Mesenchymal stem cell (in vitro differentiated cells and primary cell): ENCODE results near the gene SAMD4B.

ENCODE experiments used
- DNase-seq: peaks from one replicate; pipeline ENCODE4 v3.0.0-alpha.2; 2013
- H2AFZ ChIP-seq: one replicate; pipeline ENCODE4 v1.6.1; 2013; ENCODE audit warnings: low read depth, mild to moderate bottlenecking, control low read depth, inconsistent platforms, low read length, moderate library complexity
- H2AK5ac ChIP-seq: 2 replicates; pipeline ENCODE4 v1.6.1; 2013; ENCODE audit warnings: low read length, moderate library complexity, mild to moderate bottlenecking, inconsistent platforms; ENCODE audit not compliant: severe bottlenecking
- H2BK120ac ChIP-seq: one replicate; pipeline ENCODE4 v1.6.1; 2013; ENCODE audit warnings: low read depth, mild to moderate bottlenecking, inconsistent platforms, low read length, moderate library complexity
- H2BK12ac ChIP-seq, 2 experiments: one replicate each; pipeline ENCODE4 v1.6.1; 2013; ENCODE audit warnings: inconsistent platforms in 2 of 2, low read length in 2 of 2, mild to moderate bottlenecking in 2 of 2, moderate library complexity in 2 of 2, control low read depth in 1 of 2
- H2BK15ac ChIP-seq: one replicate; pipeline ENCODE4 v1.6.1; 2013; ENCODE audit warnings: mild to moderate bottlenecking, low read depth, inconsistent platforms; ENCODE audit not compliant: poor library complexity, severe bottlenecking
- H2BK5ac ChIP-seq: 2 replicates; pipeline ENCODE4 v1.6.1; 2013; ENCODE audit warnings: low read depth, mild to moderate bottlenecking, low read length, control low read depth, inconsistent platforms; ENCODE audit not compliant: poor library complexity, severe bottlenecking
- H3K14ac ChIP-seq, 2 experiments: one replicate each; pipeline ENCODE4 v1.6.1; 2013; ENCODE audit warnings: inconsistent platforms in 2 of 2, low read length in 2 of 2, control low read depth in 1 of 2, mild to moderate bottlenecking in 1 of 2, moderate library complexity in 1 of 2
- H3K18ac ChIP-seq, 2 experiments: one replicate each; pipeline ENCODE4 v1.6.1; 2013; ENCODE audit warnings: inconsistent platforms in 2 of 2, low read length in 2 of 2, control low read depth in 1 of 2, low read depth in 1 of 2, mild to moderate bottlenecking in 1 of 2
- H3K23ac ChIP-seq, 2 experiments: one replicate each; pipeline ENCODE4 v1.6.1; 2013; ENCODE audit warnings: inconsistent platforms in 2 of 2, low read length in 2 of 2, mild to moderate bottlenecking in 2 of 2, moderate library complexity in 2 of 2, control low read depth in 1 of 2
- H3K27ac ChIP-seq: 2 replicates; pipeline ENCODE4 v1.5.1; 2013; ENCODE audit warnings: mild to moderate bottlenecking, moderate library complexity, low read length, control low read depth, inconsistent platforms; ENCODE audit not compliant: poor library complexity, severe bottlenecking
- H3K27me3 ChIP-seq, 2 experiments: 2 replicates each; pipeline versions ENCODE4 v1.6.1 to v1.7.0; 2013; ENCODE audit warnings: low read length in 2 of 2, mild to moderate bottlenecking in 2 of 2, moderate library complexity in 2 of 2, control low read depth in 1 of 2, inconsistent platforms in 1 of 2; ENCODE audit not compliant: control insufficient read depth in 1 of 2, insufficient read depth in 1 of 2
- H3K36me3 ChIP-seq, 2 experiments: 2 replicates each; pipeline versions ENCODE4 v1.6.1 to v1.7.0; 2013; ENCODE audit warnings: low read length in 2 of 2, control low read depth in 1 of 2, inconsistent platforms in 1 of 2, low read depth in 1 of 2, mild to moderate bottlenecking in 1 of 2; ENCODE audit not compliant: insufficient read depth in 2 of 2, control insufficient read depth in 1 of 2
- H3K4ac ChIP-seq, 2 experiments: one replicate each; pipeline ENCODE4 v1.6.1; 2013; ENCODE audit warnings: inconsistent platforms in 2 of 2, low read length in 2 of 2, mild to moderate bottlenecking in 2 of 2, moderate library complexity in 2 of 2, control low read depth in 1 of 2, low read depth in 1 of 2
- H3K4me1 ChIP-seq: 2 replicates; pipeline ENCODE4 v1.6.1; 2013; ENCODE audit warnings: low read depth, low read length, control low read depth; ENCODE audit not compliant: control insufficient read depth, insufficient read depth
- H3K4me2 ChIP-seq: 2 replicates; pipeline ENCODE4 v1.6.1; 2013; ENCODE audit warnings: low read length, mild to moderate bottlenecking, inconsistent platforms; ENCODE audit not compliant: poor library complexity, severe bottlenecking
- H3K4me3 ChIP-seq, 2 experiments: 2 replicates each; pipeline versions ENCODE4 v1.5.1 to v1.7.0; 2013; ENCODE audit warnings: low read length in 2 of 2, mild to moderate bottlenecking in 2 of 2, control low read depth in 1 of 2, low read depth in 1 of 2; ENCODE audit not compliant: insufficient read depth in 1 of 2
- H3K79me1 ChIP-seq: replicated peaks from 2 replicates; pipeline ENCODE4 v1.6.1; 2013; ENCODE audit warnings: mild to moderate bottlenecking, control low read depth, low read length, inconsistent platforms; ENCODE audit not compliant: poor library complexity, severe bottlenecking
- H3K9ac ChIP-seq: 2 replicates; pipeline ENCODE4 v1.7.0; 2013; ENCODE audit warnings: mild to moderate bottlenecking, low read length, moderate library complexity
- H3K9me3 ChIP-seq: 2 replicates; pipeline ENCODE4 v1.7.0; 2013; ENCODE audit warnings: mild to moderate bottlenecking, low read length; ENCODE audit not compliant: control insufficient read depth
- H4K8ac ChIP-seq: one replicate; pipeline ENCODE4 v1.6.1; 2013; ENCODE audit warnings: inconsistent platforms, mild to moderate bottlenecking, low read length, moderate library complexity
- H4K91ac ChIP-seq: one replicate; pipeline ENCODE4 v1.6.1; 2013; ENCODE audit warnings: mild to moderate bottlenecking, low read length, inconsistent platforms
- WGBS: methylation state at CpG from one replicate; pipeline ENCODE4 v1.1.7; 2013; ENCODE audit warnings: mixed read lengths; 5-methylcytosine and 5-hydroxymethylcytosine counted together

The SAMD4B gene

GRCh38 chr19:39407660-39408391 is 65.6 kb downstream of the SAMD4B start:
- Histone ChIP-seq H2BK5ac (no peak overlapping the region), H4K91ac (peak overlapping the region; percentile 53), H3K9me3 (no peaks in the 10 kb centered on the region), H2BK12ac (no peak overlapping the region), H2BK120ac (peak overlapping the region; percentile 71), H3K4me3 (peak overlapping the region; percentile 88 to 95), H2AFZ (no peak overlapping the region), H3K4me1 (peaks cover 39% of the 10 kb centered on the region), H3K23ac (no peak overlapping the region), H3K79me1 (no peaks in the 10 kb centered on the region), H3K27ac (peak overlapping the region; percentile 92), H3K4me2 (peak overlapping the region; percentile 60), H3K27me3 (no peaks in the 10 kb centered on the region), H3K36me3 (peaks cover 13 to 15% of the 10 kb centered on the region in 2 experiments), H2BK15ac (peak overlapping the region; percentile 12), H2AK5ac (no peak overlapping the region), H3K18ac (peak overlapping the region in 1 of 2 experiments; percentile 40), H3K9ac (peak overlapping the region; percentile 98), H3K4ac (no peak overlapping the region), H4K8ac (no peak overlapping the region), H3K14ac (peak overlapping the region in 1 of 2 experiments; percentile 45)
- DNase-seq = peak; percentile 57
- 55% methylated on average over 40 of the region's 40 CpGs for WGBS

GRCh38 chr19:39408392-39409207 is 66.4 kb downstream of the SAMD4B start:
- peak overlapping the region; percentile 12 for H2BK15ac ChIP-seq
- H3K4me2 ChIP-seq = peak overlapping the region; percentile 60

GRCh38 chr19:39409208-39410016 is 67.2 kb downstream of the SAMD4B start:
- H2BK120ac ChIP-seq = peak overlapping the region; percentile 86
- peak overlapping the region; percentile 97 for H2BK5ac ChIP-seq
- H4K8ac ChIP-seq = peak overlapping the region; percentile 96
- H2AK5ac ChIP-seq = peak overlapping the region; percentile 27
- H3K4me2 ChIP-seq = peak overlapping the region; percentile 81
- no peaks in the 10 kb centered on the region for H3K9me3 ChIP-seq
- H3K23ac ChIP-seq = no peak overlapping the region
- H2BK12ac ChIP-seq = peak overlapping the region in 1 of 2 experiments; percentile 86
- H3K36me3 ChIP-seq = peaks cover 13 to 15% of the 10 kb centered on the region in 2 experiments
- H3K4ac ChIP-seq = peak overlapping the region; percentile 76 to 93
- no peak overlapping the region for H2AFZ ChIP-seq
- H3K79me1 ChIP-seq = no peaks in the 10 kb centered on the region
- DNase-seq = peak; percentile 90
- peak overlapping the region; percentile 77 to 90 for H3K18ac ChIP-seq
- WGBS = under 1% methylated on average over 32 of the region's 52 CpGs
- no peaks in the 10 kb centered on the region for H3K27me3 ChIP-seq
- peak overlapping the region; percentile 98 for H3K9ac ChIP-seq
- no peak overlapping the region for H2BK15ac ChIP-seq
- peak overlapping the region; percentile 92 for H4K91ac ChIP-seq
- H3K14ac ChIP-seq = no peak overlapping the region
- H3K4me3 ChIP-seq = peak overlapping the region; percentile 61 to 95
- peak overlapping the region; percentile 78 for H3K27ac ChIP-seq
- H3K4me1 ChIP-seq = peaks cover 30% of the 10 kb centered on the region

More at GRCh38 chr19:39408392-39409207, 66.4 kb downstream of the SAMD4B start:
- H4K8ac ChIP-seq = no peak overlapping the region
- H3K4me1 ChIP-seq = peaks cover 33% of the 10 kb centered on the region
- peak overlapping the region; percentile 88 to 95 for H3K4me3 ChIP-seq
- no peak overlapping the region for H2AK5ac ChIP-seq
- H3K27me3 ChIP-seq = no peaks in the 10 kb centered on the region
- no peak overlapping the region for H3K4ac ChIP-seq
- peaks cover 13 to 15% of the 10 kb centered on the region in 2 experiments for H3K36me3 ChIP-seq
- peak; percentile 77 for DNase-seq
- H3K27ac ChIP-seq = peak overlapping the region; percentile 17
- no peak overlapping the region for H4K91ac ChIP-seq
- no peak overlapping the region for H3K23ac ChIP-seq
- H2BK120ac ChIP-seq = no peak overlapping the region
- peak overlapping the region in 1 of 2 experiments; percentile 30 for H3K18ac ChIP-seq
- no peaks in the 10 kb centered on the region for H3K79me1 ChIP-seq
- peak overlapping the region in 1 of 2 experiments; percentile 44 for H3K14ac ChIP-seq
- peak overlapping the region; percentile 98 for H3K9ac ChIP-seq
- H2BK12ac ChIP-seq = no peak overlapping the region
- no peak overlapping the region for H2BK5ac ChIP-seq
- 76% methylated on average over 18 of the region's 20 CpGs for WGBS
- H3K9me3 ChIP-seq = no peaks in the 10 kb centered on the region
- no peak overlapping the region for H2AFZ ChIP-seq
